HEK293T (cell line): Measurements from ENCODE around the gene PCYT2.
A peak's percentile ranks its signal among the peaks of the same experiment; 100 is the strongest.

ENCODE experiments used
- CTCF ChIA-PET: fragments of 350-600 bp; formaldehyde crosslinking; extraction: SDS; loops from one replicate; lab custom pipeline; 2021; ENCODE audit warnings: antibody characterized with exemption, inconsistent platforms; lab: Yijun Ruan, JAX
- POLR2A ChIA-PET: fragments of 350-600 bp; formaldehyde crosslinking; extraction: SDS; loops from one replicate; lab custom pipeline; 2020; ENCODE audit warnings: antibody characterized with exemption, inconsistent platforms; lab: Yijun Ruan, JAX
- DNase-seq: peaks from one replicate; pipeline ENCODE4 v3.0.0; 2012; ENCODE audit warnings: mixed read lengths; ENCODE audit errors: extremely low spot score
- ARNT ChIP-seq: fragments of 450-650 bp; IDR thresholded peaks from 2 replicates; pipeline ENCODE4 v1.6.1; 2017; ENCODE audit warnings: mild to moderate bottlenecking
- BHLHE40 ChIP-seq: fragments of 450-650 bp; IDR thresholded peaks from 2 replicates; pipeline ENCODE4 v1.6.1; 2016; ENCODE audit warnings: mild to moderate bottlenecking, moderate library complexity, borderline replicate concordance
- CTBP1 ChIP-seq: fragments of 450-650 bp; IDR thresholded peaks from 2 replicates; pipeline ENCODE4 v1.6.1; 2016; ENCODE audit warnings: borderline replicate concordance
- ELF4 ChIP-seq: fragments of 450-650 bp; IDR thresholded peaks from 2 replicates; pipeline ENCODE4 v1.6.1; 2017; ENCODE audit warnings: antibody characterized with exemption
- FOXA1 ChIP-seq: fragments of 450-650 bp; IDR thresholded peaks from 2 replicates; pipeline ENCODE4 v1.6.1; 2016; ENCODE audit warnings: mild to moderate bottlenecking
- FOXK2 ChIP-seq: fragments of 450-650 bp; IDR thresholded peaks from 2 replicates; pipeline ENCODE4 v1.6.1; 2016; ENCODE audit warnings: mild to moderate bottlenecking
- FOXM1 ChIP-seq: fragments of 450-650 bp; IDR thresholded peaks from 2 replicates; pipeline ENCODE4 v1.6.1; 2017; ENCODE audit warnings: mild to moderate bottlenecking, borderline replicate concordance
- HDGF ChIP-seq: fragments of 450-650 bp; IDR thresholded peaks from 2 replicates; pipeline ENCODE4 v1.6.1; 2017; ENCODE audit warnings: antibody characterized with exemption, borderline replicate concordance
- L3MBTL2 ChIP-seq: fragments of 450-650 bp; conservative IDR thresholded peaks from 2 replicates; pipeline ENCODE4 v1.6.1; 2016; ENCODE audit warnings: mild to moderate bottlenecking
- LEF1 ChIP-seq: fragments of 450-650 bp; IDR thresholded peaks from 2 replicates; pipeline ENCODE4 v1.6.1; 2017; ENCODE audit warnings: mild to moderate bottlenecking, borderline replicate concordance
- NFRKB ChIP-seq: fragments of 450-650 bp; IDR thresholded peaks from 2 replicates; pipeline ENCODE4 v1.6.1; 2016; ENCODE audit warnings: mild to moderate bottlenecking, moderate library complexity
- SP1 ChIP-seq: fragments of 450-650 bp; IDR thresholded peaks from 2 replicates; pipeline ENCODE4 v1.6.1; 2017
- SUZ12 ChIP-seq: fragments of 450-650 bp; IDR thresholded peaks from 2 replicates; pipeline ENCODE4 v1.6.1; 2016; ENCODE audit warnings: mild to moderate bottlenecking
- TARDBP ChIP-seq: fragments of 450-650 bp; IDR thresholded peaks from 2 replicates; pipeline ENCODE4 v1.6.1; 2016
- ZNF384 ChIP-seq: fragments of 450-650 bp; IDR thresholded peaks from 2 replicates; pipeline ENCODE4 v1.6.1; 2016
- TF ChIP-seq, protein P1 (sequence below): fragments of 450-650 bp; IDR thresholded peaks from 2 replicates; pipeline ENCODE4 v1.6.1; 2016

PCYT2 gene

DNA sequence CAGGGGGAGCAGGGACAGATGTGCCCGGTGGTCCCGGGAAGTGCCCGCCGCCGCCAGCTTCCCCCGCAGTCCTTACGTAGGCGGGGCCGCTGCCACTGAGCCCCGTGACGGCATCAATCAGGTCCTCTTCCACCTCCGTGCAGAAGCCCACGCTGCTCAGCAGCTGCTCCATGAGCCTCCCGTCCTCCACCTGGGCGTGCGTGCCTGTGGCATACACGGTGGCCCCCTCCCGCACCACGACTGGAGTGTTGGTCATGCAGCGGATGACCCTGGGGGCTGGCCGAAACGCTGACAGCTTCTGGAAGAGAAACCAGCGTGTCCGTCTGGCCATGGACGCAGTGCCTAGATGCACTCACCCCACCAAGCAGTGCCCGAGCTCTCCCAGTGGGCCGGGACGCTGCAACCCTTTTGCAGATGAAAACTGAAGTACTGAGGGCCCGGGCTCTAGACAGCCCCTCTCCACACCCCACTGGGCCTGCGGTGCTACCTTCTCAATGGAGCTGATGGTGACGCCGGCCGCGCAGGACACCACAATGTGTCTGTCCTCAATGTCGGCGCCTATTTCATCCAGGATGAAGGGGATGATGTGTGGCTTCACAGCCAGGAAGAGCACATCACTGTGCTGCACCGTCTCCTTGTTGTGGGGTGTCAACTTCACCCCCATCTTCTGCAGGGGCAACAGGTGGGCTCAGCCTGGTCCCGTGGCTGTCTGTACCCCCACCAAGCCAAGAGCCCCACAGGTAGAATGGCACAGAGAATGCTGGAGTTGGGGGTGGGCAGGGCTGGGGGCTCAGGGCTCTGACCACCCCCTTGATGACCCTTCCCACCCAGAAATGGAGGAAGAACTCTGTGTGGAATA, 23.9 kb upstream of the PCYT2 start:
- ChIA-PET POLR2A (interaction anchor here (1.1 to 4.4 kb wide), 4 partner anchors 8 to 129 kb away, joined by 4 to 37 read pairs (median 10); partner anchors contain the start of gene MAFG), CTCF (no interaction called here)
- TF ChIP-seq BHLHE40, result no peak
- TF ChIP-seq NFRKB, result no peak
- no peak for TF ChIP-seq SP1
- TF ChIP-seq LEF1, result no peak
- TF ChIP-seq FOXA1, result no peak
- DNase-seq, result no peak

DNA sequence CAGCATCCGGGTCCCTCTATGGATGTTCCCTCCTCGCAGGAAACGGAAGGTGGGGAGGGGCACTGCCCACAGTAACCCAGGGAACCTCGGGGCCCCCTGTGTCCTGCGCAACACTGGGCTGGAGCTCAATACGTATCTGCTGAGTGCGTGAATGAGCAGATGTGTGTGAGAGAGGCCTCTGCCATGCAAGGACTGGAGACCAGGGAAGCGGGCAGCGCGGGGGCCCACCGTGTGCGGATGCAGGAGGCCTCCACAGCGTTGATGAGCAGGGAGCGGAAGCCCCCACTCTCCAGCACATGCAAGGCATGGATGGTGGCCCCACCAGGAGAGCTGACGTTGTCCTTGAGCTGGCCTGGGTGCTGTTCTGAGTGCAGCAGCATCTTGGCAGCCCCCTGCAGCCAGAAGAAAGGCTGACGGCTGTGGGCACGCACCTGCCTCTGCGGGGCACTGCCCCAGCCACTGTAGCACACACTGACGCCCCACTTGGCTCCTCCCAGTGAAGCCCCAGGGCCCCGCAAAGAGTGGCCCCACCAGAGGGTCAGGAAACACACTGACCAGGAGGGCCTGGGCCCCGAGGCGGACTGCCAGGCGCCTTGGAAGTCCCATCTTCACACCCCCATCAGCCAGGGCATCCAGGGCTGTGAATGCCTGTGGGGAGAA, 23.0 kb upstream of the PCYT2 start:
- no peak for DNase-seq
- CTCF ChIA-PET, result no interaction called here
- POLR2A ChIA-PET, result interaction anchor here (1.0 to 4.4 kb wide), 5 partner anchors 7 to 130 kb away, joined by 3 to 37 read pairs (median 4); partner anchors contain the start of gene MAFG
- TF ChIP-seq SP1 (no peak), ARNT (no peak), BHLHE40 (no peak), ZNF384 (no peak), ELF4 (no peak), CTBP1 (no peak), TARDBP (no peak), FOXK2 (no peak), LEF1 (no peak), HDGF (no peak), FOXM1 (no peak), SUZ12 (no peak), NFRKB (no peak), L3MBTL2 (no peak), FOXA1 (no peak)
- TF ChIP-seq, protein P1, sequence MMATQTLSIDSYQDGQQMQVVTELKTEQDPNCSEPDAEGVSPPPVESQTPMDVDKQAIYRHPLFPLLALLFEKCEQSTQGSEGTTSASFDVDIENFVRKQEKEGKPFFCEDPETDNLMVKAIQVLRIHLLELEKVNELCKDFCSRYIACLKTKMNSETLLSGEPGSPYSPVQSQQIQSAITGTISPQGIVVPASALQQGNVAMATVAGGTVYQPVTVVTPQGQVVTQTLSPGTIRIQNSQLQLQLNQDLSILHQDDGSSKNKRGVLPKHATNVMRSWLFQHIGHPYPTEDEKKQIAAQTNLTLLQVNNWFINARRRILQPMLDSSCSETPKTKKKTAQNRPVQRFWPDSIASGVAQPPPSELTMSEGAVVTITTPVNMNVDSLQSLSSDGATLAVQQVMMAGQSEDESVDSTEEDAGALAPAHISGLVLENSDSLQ, result no peak

DNA sequence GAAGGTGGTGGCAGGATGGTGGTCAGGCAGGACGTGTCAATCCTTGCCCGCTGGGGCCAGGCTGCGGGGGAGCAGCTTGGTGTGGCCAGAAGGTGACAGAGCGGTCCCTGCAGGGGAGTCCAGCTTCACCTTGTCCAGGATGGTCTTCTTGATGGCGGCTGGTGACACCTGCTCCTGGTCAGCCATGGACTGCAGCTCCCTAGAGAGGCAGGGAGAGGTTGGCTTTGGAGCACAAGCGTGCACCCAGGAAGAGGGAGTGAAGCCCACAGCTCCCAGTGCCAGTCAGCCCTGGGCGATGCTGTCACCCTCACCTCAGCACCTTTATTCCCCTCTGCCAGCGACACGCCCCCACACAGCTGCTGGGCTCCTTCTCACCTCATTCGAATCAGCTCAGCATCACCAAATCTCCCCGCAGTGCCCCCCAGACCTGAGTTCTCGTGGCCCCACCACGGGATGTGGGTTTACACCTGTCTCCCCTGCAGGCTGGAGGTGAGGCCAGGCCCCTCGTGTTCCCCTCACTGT, 22.0 kb upstream of the PCYT2 start:
- DNase-seq, result no peak
- CTCF ChIA-PET, result no interaction called here
- TF ChIP-seq HDGF (no peak; the same call in 1 of the 2 replicates), L3MBTL2 (no peak), FOXA1 (no peak), FOXK2 (no peak), ARNT (no peak), BHLHE40 (no peak), SP1 (no peak), ZNF384 (no peak), SUZ12 (no peak), NFRKB (no peak), LEF1 (no peak), FOXM1 (no peak)
- TF ChIP-seq, protein P1, result no peak
- POLR2A ChIA-PET, result interaction anchor here (0.7 to 1.5 kb wide), 4 partner anchors 9 to 294 kb away, joined by 3 read pairs; no protein-coding TSS in a partner anchor

DNA sequence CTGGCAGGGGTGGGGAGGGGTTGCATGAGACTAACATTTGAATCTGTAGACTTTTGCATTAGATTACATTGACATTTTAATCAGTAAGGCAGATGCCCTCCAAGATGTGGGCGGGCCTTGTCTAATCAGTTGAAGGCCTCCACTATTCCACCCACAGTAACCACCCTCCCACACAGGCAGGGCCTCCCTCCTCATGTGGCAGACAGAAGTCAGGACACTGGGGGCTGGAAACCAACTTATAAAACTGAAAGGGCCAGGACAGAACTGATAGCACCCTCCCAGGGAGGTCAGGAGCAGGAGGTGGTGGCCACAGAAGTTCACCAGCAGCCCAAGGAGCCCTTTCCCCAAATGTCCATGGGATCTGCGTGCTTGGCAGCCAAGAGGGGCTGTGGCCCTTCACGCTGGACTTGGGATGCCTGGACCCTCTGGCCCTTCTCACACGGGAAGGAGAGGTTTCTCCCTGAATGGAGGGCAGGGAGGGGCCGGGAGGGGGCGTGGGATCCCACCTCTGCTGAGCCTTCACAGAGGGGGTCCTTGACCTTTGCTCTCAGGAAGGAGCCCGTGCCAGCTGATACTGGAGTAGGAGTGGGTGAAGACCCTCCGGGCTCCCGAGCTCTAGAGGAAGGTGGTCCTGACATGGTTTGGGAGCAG, 21.3 kb upstream of the PCYT2 start:
- ChIA-PET POLR2A (interaction anchor here (1.1 to 2.1 kb wide), 3 partner anchors 8 to 293 kb away, joined by 3 to 13 read pairs (median 3); no protein-coding TSS in a partner anchor), CTCF (no interaction called here)
- no peak for DNase-seq
- peak; percentile 89 for TF ChIP-seq FOXM1
- TF ChIP-seq SUZ12, result no peak

DNA sequence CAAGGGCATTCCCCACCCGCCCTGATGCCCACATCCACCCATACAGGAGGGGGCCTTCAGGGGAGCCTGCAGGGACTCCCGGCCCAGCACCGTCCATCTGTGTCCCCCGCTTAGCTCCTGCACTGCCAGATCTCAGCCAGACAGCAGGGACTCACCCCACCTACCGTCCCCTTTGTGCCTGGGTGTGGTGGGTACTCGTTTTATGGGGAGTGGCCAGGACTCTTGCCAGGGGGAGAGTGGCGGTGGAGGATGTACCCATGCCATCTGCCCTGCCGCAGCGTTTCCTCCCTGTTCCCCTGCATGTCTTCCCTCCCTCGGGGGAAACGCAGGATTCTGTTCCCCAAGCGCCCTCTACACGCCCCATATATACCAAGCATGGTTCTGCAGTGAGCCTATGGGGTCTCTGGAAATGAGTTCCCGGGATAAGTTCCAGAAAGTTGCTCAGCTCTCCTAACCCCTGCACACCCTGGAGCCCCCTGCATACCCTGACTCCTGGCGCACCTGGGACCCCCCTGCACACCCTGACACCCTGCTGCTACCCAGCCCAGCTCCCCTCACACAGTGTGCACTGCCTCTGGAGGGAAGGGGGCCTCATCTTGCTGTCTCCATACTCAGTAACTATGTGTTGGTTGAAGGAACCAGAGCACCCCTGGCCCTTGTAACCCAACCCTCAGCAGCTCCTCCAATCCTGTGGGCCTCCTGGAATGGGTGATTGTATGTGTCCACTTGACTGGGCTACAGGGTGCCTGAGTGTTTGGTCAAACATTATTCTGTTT, 20.5 kb upstream of the PCYT2 start:
- CTCF ChIA-PET, result no interaction called here
- no peak for DNase-seq
- TF ChIP-seq SP1 (no peak), FOXK2 (no peak)
- POLR2A ChIA-PET, result interaction anchor here (1.9 to 2.1 kb wide), 2 partner anchors 8 to 11 kb away, joined by 5 to 13 read pairs; no protein-coding TSS in a partner anchor

DNA sequence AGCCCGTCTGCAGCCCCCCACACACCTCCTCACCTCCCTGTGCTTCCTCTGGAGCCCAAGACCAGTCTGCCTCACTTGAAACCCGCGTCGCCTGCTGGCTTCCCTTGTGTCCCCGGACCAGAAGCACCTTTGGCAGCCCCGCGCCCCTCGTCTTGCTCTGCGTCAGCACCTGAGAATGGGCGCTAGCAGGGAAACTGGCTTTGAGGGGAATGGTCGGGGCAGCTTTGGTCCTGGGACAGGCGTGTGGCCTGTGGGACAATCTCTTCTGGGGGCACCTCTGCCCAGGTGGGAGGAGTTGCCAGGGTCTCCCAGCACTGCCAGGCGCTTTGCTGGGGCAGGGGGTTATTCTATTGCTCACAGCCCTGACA, 20.0 kb upstream of the PCYT2 start:
- ChIA-PET CTCF (no interaction called here), POLR2A (interaction anchor here (1.9 to 2.1 kb wide), 2 partner anchors 9 to 12 kb away, joined by 5 to 13 read pairs; no protein-coding TSS in a partner anchor)

More for the DNA sequence above, 20.0 kb upstream of the PCYT2 start:
- TF ChIP-seq L3MBTL2 (no peak), BHLHE40 (no peak), FOXK2 (no peak), LEF1 (no peak), TARDBP (no peak), SUZ12 (no peak), SP1 (no peak), ZNF384 (no peak), ELF4 (no peak), ARNT (no peak), NFRKB (no peak), HDGF (no peak), FOXA1 (no peak), CTBP1 (no peak), FOXM1 (no peak)
- TF ChIP-seq, protein P1, result no peak
- no peak for DNase-seq
